DMS153 (cell line): Measurements from ENCODE around the gene SLC15A1.

ENCODE experiments used
- DNase-seq: peaks from one replicate; lab custom pipeline; 2025; lab: John Stamatoyannopoulos, UW

Gene SLC15A1

GRCh38 chr13:98697791-98698190 lies 54.7 kb downstream of the SLC15A1 start:
- DNase-seq = no peak

- DNase-seq = no peak
These were observed 58.7 kb downstream of the SLC15A1 start for GRCh38 chr13:98693756-98694155.

GRCh38 chr13:98691360-98691759 lies 61.1 kb downstream of the SLC15A1 start:
- no peak for DNase-seq

- no peak for DNase-seq
These were observed 62.0 kb downstream of the SLC15A1 start for GRCh38 chr13:98690348-98691022.

- DNase-seq = no peak
These were observed 63.0 kb downstream of the SLC15A1 start for GRCh38 chr13:98689347-98689968.

GRCh38 chr13:98688373-98688772 lies 64.1 kb downstream of the SLC15A1 start:
- DNase-seq = no peak

GRCh38 chr13:98687319-98687718 lies 65.2 kb downstream of the SLC15A1 start:
- DNase-seq = no peak

GRCh38 chr13:98686270-98686669 lies 66.2 kb downstream of the SLC15A1 start:
- DNase-seq = no peak

- DNase-seq = no peak
These were observed 67.3 kb downstream of the SLC15A1 start for GRCh38 chr13:98685146-98685545.

GRCh38 chr13:98681049-98681448 lies 71.4 kb downstream of the SLC15A1 start:
- DNase-seq = no peak

- no peak for DNase-seq
These were observed 73.7 kb downstream of the SLC15A1 start for GRCh38 chr13:98678741-98679140.

GRCh38 chr13:98677398-98677797 lies 75.1 kb downstream of the SLC15A1 start:
- no peak for DNase-seq

- DNase-seq = no peak
These were observed 76.2 kb downstream of the SLC15A1 start for GRCh38 chr13:98676239-98676638.

GRCh38 chr13:98675837-98676236 lies 76.6 kb downstream of the SLC15A1 start:
- no peak for DNase-seq

GRCh38 chr13:98675066-98675465 lies 77.4 kb downstream of the SLC15A1 start:
- DNase-seq = no peak

- peak; percentile 31 for DNase-seq
These were observed 79.4 kb downstream of the SLC15A1 start for GRCh38 chr13:98672947-98673613.

- no peak for DNase-seq
These were observed 84.3 kb downstream of the SLC15A1 start for GRCh38 chr13:98668155-98668554.

- DNase-seq = no peak
These were observed 86.9 kb downstream of the SLC15A1 start for GRCh38 chr13:98665638-98665995.

- DNase-seq = no peak
These were observed 87.4 kb downstream of the SLC15A1 start for GRCh38 chr13:98664924-98665637.

- DNase-seq = no peak
These were observed 88.0 kb downstream of the SLC15A1 start for GRCh38 chr13:98664510-98664909.

- DNase-seq = no peak
These were observed 88.4 kb downstream of the SLC15A1 start for GRCh38 chr13:98664047-98664446.

- no peak for DNase-seq
These were observed 94.3 kb downstream of the SLC15A1 start for GRCh38 chr13:98658131-98658530.
